Astrocyte of the cerebellum (primary cell): ENCODE measurements around the gene UBN1.

Experiments used
- DNase-seq: peaks from one replicate; pipeline ENCODE4 v3.0.0-alpha.2; 2011; ENCODE audit warnings: low read depth
- H3K4me3 ChIP-seq: 2 replicates; pipeline ENCODE4 v1.5.1; 2011; ENCODE audit warnings: mild to moderate bottlenecking, low read depth, low read length, moderate library complexity
- in situ Hi-C: cut with HindIII; loops from 2 replicates; pipeline ENCODE4 v1.10.0; 2017; ENCODE audit warnings: low sequenced_read_pairs
- TF ChIP-seq, protein P1 (sequence below): IDR thresholded peaks from 2 replicates; pipeline ENCODE4 v1.5.1; 2012; ENCODE audit warnings: low read length, low read depth, moderate library complexity, mild to moderate bottlenecking; ENCODE audit errors: missing control alignments

The UBN1 gene

DNA sequence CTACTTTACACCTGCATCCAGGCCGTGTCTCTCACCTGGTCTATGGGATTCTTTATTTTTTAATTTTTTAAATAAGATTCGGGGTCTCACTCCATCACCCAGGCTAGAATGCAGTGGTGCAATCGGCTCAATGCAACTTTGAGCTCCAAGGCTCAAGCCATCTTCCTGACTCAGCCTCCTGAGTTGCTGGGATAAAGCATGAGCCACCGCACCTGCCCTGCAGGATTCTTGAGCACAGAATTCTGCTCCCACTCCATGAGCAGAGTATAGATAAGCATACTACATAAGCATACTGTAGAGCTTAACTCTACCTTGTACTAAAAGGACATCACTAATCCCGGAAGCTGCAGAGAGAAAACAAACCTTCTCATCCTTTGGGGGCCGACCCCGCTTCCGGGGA lies 15.7 kb upstream of the UBN1 start:
- DNase-seq: no peak
- in situ Hi-C loops: loop anchor here (5.0 kb wide), 1 partner anchor 36 kb away; no protein-coding TSS in a partner anchor
- no peak overlapping the region for H3K4me3 ChIP-seq
- TF ChIP-seq, protein P1, sequence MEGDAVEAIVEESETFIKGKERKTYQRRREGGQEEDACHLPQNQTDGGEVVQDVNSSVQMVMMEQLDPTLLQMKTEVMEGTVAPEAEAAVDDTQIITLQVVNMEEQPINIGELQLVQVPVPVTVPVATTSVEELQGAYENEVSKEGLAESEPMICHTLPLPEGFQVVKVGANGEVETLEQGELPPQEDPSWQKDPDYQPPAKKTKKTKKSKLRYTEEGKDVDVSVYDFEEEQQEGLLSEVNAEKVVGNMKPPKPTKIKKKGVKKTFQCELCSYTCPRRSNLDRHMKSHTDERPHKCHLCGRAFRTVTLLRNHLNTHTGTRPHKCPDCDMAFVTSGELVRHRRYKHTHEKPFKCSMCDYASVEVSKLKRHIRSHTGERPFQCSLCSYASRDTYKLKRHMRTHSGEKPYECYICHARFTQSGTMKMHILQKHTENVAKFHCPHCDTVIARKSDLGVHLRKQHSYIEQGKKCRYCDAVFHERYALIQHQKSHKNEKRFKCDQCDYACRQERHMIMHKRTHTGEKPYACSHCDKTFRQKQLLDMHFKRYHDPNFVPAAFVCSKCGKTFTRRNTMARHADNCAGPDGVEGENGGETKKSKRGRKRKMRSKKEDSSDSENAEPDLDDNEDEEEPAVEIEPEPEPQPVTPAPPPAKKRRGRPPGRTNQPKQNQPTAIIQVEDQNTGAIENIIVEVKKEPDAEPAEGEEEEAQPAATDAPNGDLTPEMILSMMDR: no peak

DNA sequence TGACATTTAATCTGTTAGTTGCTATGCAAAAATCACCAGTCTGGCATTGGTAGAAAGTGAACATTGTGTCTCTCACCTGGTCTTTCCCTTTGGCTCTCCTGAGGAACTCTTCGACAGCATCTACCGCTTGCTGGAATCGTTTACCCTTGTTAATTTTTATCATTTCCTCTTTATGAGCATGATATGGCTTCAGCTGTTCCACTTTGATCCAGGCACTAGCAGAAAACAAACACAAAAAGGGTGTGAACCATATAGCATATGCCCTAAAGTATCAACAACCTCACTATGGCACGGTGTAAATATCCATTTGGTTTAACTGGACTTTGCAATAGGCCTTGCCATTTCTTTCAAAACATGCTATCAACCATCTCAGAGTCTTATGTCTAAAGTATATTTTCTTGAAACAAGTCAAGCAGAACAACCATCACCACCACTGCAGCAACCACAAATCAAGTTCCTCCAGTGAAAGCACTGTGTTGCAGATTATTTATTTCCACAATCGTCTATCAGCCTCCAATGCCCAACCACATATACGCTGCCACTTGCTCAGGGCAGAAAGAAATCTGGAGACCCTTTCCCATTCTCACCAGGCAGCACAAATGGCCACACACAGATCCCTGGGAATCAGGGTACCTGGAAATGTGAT lies 14.5 kb upstream of the UBN1 start:
- TF ChIP-seq, protein P1: no peak
- in situ Hi-C loops: loop anchor here (5.0 kb wide), 1 partner anchor 34 kb away; no protein-coding TSS in a partner anchor
- no peak overlapping the region for H3K4me3 ChIP-seq
- DNase-seq: no peak

DNA sequence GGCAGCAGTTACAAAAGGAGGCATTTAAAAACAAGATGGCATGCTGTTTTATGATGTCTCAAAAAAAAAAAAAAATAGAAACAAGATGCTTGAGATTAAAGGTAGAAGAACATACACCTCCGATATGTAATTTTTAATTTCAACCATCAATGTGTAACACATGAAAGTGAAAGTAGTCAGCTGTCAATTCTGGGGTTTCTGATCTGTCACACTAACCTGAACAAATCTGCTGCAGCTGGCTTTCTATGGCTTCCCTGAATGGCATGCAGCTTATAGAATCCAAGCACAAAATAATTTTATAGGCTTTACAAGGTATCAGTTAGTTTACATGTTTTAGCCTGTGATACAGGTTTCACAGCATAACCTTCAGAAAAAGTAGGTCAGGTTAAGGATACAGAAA lies 13.7 kb upstream of the UBN1 start:
- DNase-seq: no peak
- no peak overlapping the region for H3K4me3 ChIP-seq
- TF ChIP-seq, protein P1: no peak
- in situ Hi-C loops: loop anchor here (5.0 kb wide), 1 partner anchor 34 kb away; no protein-coding TSS in a partner anchor

DNA sequence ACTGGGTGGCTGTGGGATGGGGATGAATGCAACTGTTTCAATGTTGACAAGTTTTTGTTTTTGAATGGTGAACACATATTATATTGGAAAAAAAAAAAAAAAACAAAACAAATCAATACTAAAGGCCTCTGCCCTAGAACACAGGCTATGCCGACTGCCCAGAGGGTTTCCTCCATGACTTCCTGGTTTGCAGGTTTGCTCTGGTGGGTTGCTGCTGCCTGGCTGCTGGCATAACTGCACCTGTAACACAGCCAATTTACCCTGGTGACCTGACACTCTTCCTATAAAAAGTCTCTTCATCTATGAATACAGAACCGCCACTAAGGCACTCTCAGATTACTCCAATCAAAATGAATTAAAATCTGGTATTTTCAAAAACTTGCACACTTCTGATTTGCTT lies 10.6 kb upstream of the UBN1 start:
- in situ Hi-C loops: no loop called here
- H3K4me3 ChIP-seq: no peak overlapping the region
- TF ChIP-seq, protein P1: no peak
- no peak for DNase-seq

DNA sequence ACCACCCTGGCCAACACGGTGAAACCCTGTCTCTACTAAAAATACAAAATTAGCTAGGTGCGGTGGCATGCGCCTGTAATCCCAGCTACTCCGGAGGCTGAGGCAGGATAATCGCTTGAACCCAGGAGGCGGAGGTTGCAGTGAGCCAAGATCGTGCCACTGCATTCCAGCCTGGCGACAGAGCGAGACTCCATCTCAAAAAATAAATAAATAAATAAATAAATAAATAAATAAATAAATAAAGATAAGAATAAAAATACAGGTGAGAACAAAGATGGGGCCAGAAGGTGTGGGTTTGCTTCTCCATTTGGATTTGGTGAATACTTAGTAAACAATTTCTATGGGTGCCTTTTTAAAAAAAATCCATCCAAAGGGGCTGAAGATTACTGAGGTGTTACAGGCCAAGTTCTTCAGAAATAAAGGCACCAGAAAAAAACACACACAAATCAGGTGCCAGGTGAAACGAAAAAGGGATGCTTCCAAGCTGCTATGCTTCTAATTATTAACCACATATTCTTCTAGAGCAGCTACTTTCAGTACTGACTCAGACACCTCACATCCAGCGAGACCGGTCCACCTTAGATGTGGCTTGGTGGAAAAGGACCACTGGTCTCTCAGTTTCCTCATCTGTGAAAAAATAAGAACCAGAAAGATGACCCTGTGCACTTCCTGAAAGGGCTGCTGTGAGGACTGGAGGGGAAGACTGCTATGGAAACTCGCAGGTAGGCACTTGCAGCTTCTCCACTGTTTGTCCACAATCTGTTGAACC lies 9.4 kb upstream of the UBN1 start:
- in situ Hi-C loops: no loop called here
- no peak overlapping the region for H3K4me3 ChIP-seq
- TF ChIP-seq, protein P1: no peak
- no peak for DNase-seq

DNA sequence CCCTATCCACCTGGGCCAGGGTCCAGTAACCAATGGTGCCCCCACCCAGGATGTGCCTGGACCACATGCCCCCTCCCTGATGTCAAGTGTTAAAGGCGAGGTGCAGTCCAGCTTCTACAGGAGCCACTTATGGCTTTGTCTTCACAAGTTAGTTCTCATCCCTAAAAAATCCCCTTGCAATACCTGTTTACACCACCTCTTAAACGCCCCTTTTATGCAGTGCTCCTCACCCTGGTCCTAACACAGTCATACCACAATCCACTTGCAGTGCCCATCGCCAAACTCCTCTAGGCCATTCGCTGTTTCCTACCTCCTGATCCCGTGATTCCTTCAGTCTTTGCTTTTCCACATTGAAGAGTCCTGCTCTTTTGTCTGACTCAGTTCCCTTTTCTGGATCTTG lies 7.3 kb upstream of the UBN1 start:
- TF ChIP-seq, protein P1: no peak
- in situ Hi-C loops: no loop called here
- no peak for DNase-seq
- H3K4me3 ChIP-seq: no peak overlapping the region
